SK-N-SH treated with all-trans-retinoic acid at 6 μM for 48 hours (cell line): ENCODE data around the gene SLC37A2.

ENCODE experiments used
- ATAC-seq: fragments of 200-7000 bp; cut with Tn5 transposase; 3 replicates; pipeline ENCODE4 v1.9.1; 2020; ENCODE audit warnings: mild to moderate bottlenecking, moderate library complexity
- ARNTL ChIP-seq: fragments of 450-650 bp; formaldehyde crosslinking; IDR thresholded peaks from 2 replicates; pipeline ENCODE4 v1.5.0; 2020; ENCODE audit warnings: low read depth, mild to moderate bottlenecking, moderate library complexity, borderline replicate concordance
- CREB5 ChIP-seq: fragments of 250-450 bp; sonication (Bioruptor Pico); IDR thresholded peaks from 2 replicates; pipeline ENCODE4 v1.5.1; 2020; ENCODE audit warnings: low read depth, mild to moderate bottlenecking, moderate library complexity
- CSRNP3 ChIP-seq: fragments of 250-450 bp; sonication (Bioruptor Pico); IDR thresholded peaks from 2 replicates; pipeline ENCODE4 v1.5.1; 2021; ENCODE audit warnings: mild to moderate bottlenecking, moderate library complexity
- ESRRG ChIP-seq: fragments of 250-450 bp; sonication (Bioruptor Pico); IDR thresholded peaks from 2 replicates; pipeline ENCODE4 v1.6.1; 2021; ENCODE audit warnings: mild to moderate bottlenecking
- ISL1 ChIP-seq: fragments of 250-450 bp; sonication (Bioruptor Pico); IDR thresholded peaks from 2 replicates; pipeline ENCODE4 v2.1.2; 2022; ENCODE audit warnings: mild to moderate bottlenecking, moderate library complexity
- POU6F1 ChIP-seq: fragments of 250-450 bp; sonication (Bioruptor Pico); IDR thresholded peaks from 2 replicates; pipeline ENCODE4 v1.8.0; 2021; ENCODE audit warnings: low read depth, mild to moderate bottlenecking, moderate library complexity, borderline replicate concordance
- PPARA ChIP-seq: fragments of 250-450 bp; sonication (Bioruptor Pico); IDR thresholded peaks from 2 replicates; pipeline ENCODE4 v1.5.0; 2020; ENCODE audit warnings: mild to moderate bottlenecking, borderline replicate concordance
- RARB ChIP-seq: fragments of 250-450 bp; sonication (Bioruptor Pico); IDR thresholded peaks from 2 replicates; pipeline ENCODE4 v1.8.0; 2021; ENCODE audit warnings: mild to moderate bottlenecking, moderate library complexity
- SNAI2 ChIP-seq: fragments of 250-450 bp; sonication (Bioruptor Pico); IDR thresholded peaks from 2 replicates; pipeline ENCODE4 v1.5.0; 2020; ENCODE audit warnings: mild to moderate bottlenecking, moderate library complexity
- TOX ChIP-seq: fragments of 250-450 bp; sonication (Bioruptor Pico); IDR thresholded peaks from 2 replicates; pipeline ENCODE4 v1.8.0; 2021; ENCODE audit warnings: mild to moderate bottlenecking, moderate library complexity, borderline replicate concordance
- TSHZ2 ChIP-seq: fragments of 250-450 bp; sonication (Bioruptor Pico); IDR thresholded peaks from 2 replicates; pipeline ENCODE4 v1.5.0; 2020; ENCODE audit warnings: mild to moderate bottlenecking, moderate library complexity
- ZC3H10 ChIP-seq: fragments of 250-450 bp; sonication (Bioruptor Pico); IDR thresholded peaks from 2 replicates; pipeline ENCODE4 v1.5.1; 2021; ENCODE audit warnings: mild to moderate bottlenecking, moderate library complexity
- ZNF565 ChIP-seq: fragments of 450-650 bp; formaldehyde crosslinking; conservative IDR thresholded peaks from 2 replicates; pipeline ENCODE4 v1.5.0; 2020; ENCODE audit warnings: low read depth, mild to moderate bottlenecking, moderate library complexity
- ZNF70 ChIP-seq: fragments of 450-650 bp; formaldehyde crosslinking; IDR thresholded peaks from 2 replicates; pipeline ENCODE4 v1.5.0; 2020; ENCODE audit warnings: mild to moderate bottlenecking, moderate library complexity
- ZNF8 ChIP-seq: fragments of 450-650 bp; formaldehyde crosslinking; IDR thresholded peaks from 2 replicates; pipeline ENCODE4 v1.5.0; 2020; ENCODE audit warnings: mild to moderate bottlenecking, moderate library complexity

Gene SLC37A2

GRCh38 chr11:125111001-125111342 lies 47.9 kb downstream of the SLC37A2 start:
- peak; percentile 29 for ATAC-seq
- TF ChIP-seq ZC3H10 (CRISPR knock-in tag) = no peak
- no peak for TF ChIP-seq ARNTL (CRISPR knock-in tag)
- no peak for TF ChIP-seq ESRRG (CRISPR knock-in tag)
- TF ChIP-seq, all 23 proteins: peak for 0

GRCh38 chr11:125111343-125112207 lies 48.5 kb downstream of the SLC37A2 start, which contains the start of gene TMEM218:
TMEM218 (minus strand) TSS chr11:125111626; CDS start chr11:125102241, 9,385 bp downstream.
- TF ChIP-seq TSHZ2 (CRISPR knock-in tag) (peak; percentile 17; the same call in 1 of the 2 replicates), SNAI2 (CRISPR knock-in tag) (0 out of 2 replicates have a peak, but pooled peaks have one; percentile 48), CREB5 (no peak)
- TF ChIP-seq, all 23 proteins: peak for 2

GRCh38 chr11:125112208-125112604 lies 49.1 kb downstream of the SLC37A2 start:
- 0 out of 2 replicates have a peak, but pooled peaks have one; percentile 4 for TF ChIP-seq TSHZ2 (CRISPR knock-in tag)
- no peak for TF ChIP-seq ISL1 (CRISPR knock-in tag)
- TF ChIP-seq CREB5 = no peak
- TF ChIP-seq POU6F1 (CRISPR knock-in tag) = no peak
- no peak for ATAC-seq

More at GRCh38 chr11:125111343-125112207, 48.5 kb downstream of the SLC37A2 start, which contains the start of gene TMEM218:
- ATAC-seq = peak; percentile 100

GRCh38 chr11:125114518-125114917 lies 51.4 kb downstream of the SLC37A2 start:
- no peak for TF ChIP-seq TOX (CRISPR knock-in tag)
- TF ChIP-seq SNAI2 (CRISPR knock-in tag) = no peak
- TF ChIP-seq ZNF8 (CRISPR knock-in tag) = no peak
- no peak for TF ChIP-seq ZNF70 (CRISPR knock-in tag)
- no peak for ATAC-seq

GRCh38 chr11:125117429-125117828 lies 54.3 kb downstream of the SLC37A2 start:
- ATAC-seq = no peak
- no peak for TF ChIP-seq CSRNP3 (CRISPR knock-in tag)
- no peak for TF ChIP-seq PPARA
- TF ChIP-seq TOX (CRISPR knock-in tag) = no peak
- TF ChIP-seq CREB5 = no peak
- no peak for TF ChIP-seq POU6F1 (CRISPR knock-in tag)
- no peak for TF ChIP-seq ZNF565 (CRISPR knock-in tag)
- TF ChIP-seq RARB (CRISPR knock-in tag) = no peak
- TF ChIP-seq ZC3H10 (CRISPR knock-in tag) = no peak
- TF ChIP-seq ZNF8 (CRISPR knock-in tag) = no peak
- TF ChIP-seq ZNF70 (CRISPR knock-in tag) = no peak
- TF ChIP-seq, all 23 proteins: peak for 0
